HepG2 (cell line): Measurements from ENCODE around the gene CTU2. TPM values are rescaled to one million over a fixed set of nuclear protein-coding genes. Genes with fewer than 3 reads are reported as not detected.

Experiments used
- ATAC-seq: fragments of 200-7000 bp; cut with Tn5 transposase; 3 replicates; pipeline ENCODE4 v1.9.1; 2020; ENCODE audit warnings: mild to moderate bottlenecking, moderate library complexity
- BruUV-seq: library from RNA; stranded (reverse); fragments of 400-500 nt; replicated peaks from 2 replicates; lab custom pipeline; 2021; lab: Mats Ljungman, UMichigan
- CTCF ChIA-PET: fragments of 300-600 bp; formaldehyde crosslinking; extraction: SDS; loops from one replicate; lab custom pipeline; 2021; ENCODE audit warnings: low total read pairs, inconsistent platforms, low intra/inter-chr PET ratio; lab: Yijun Ruan, JAX
- POLR2A ChIA-PET: fragments of 350-600 bp; sonication (Branson Sonifier 250); formaldehyde crosslinking; loops from one replicate; lab custom pipeline; 2020; ENCODE audit warnings: antibody characterized with exemption, inconsistent platforms; lab: Yijun Ruan, JAX
- DNase-seq: peaks from one replicate; pipeline ENCODE4 v3.0.0-alpha.2; 2015; ENCODE audit warnings: low spot score
- FAIRE-seq: peaks from 3 replicates; lab custom pipeline; 2011; peaks lifted over from hg19 to GRCh38; lab: Jason Lieb, UNC
- H2AFZ ChIP-seq: one replicate; pipeline ENCODE4 v1.6.1; 2011; ENCODE audit warnings: low read length, inconsistent platforms
- H3K27ac ChIP-seq: fragments of 300-600 bp; 3 replicates; pipeline ENCODE4 v1.8.0; 2011; ENCODE audit warnings: mixed run types, mild to moderate bottlenecking, mixed read lengths, low read length, inconsistent platforms; ENCODE audit not compliant: insufficient read depth; ENCODE audit errors: extremely low read length
- H3K27me3 ChIP-seq, 2 experiments: fragments of 200-600 bp in 1 of 2; 2 replicates in 1 of 2; 3 replicates in 1 of 2; pipeline versions ENCODE4 v1.6.0 to v1.8.0; 2011; ENCODE audit warnings: low read length in 2 of 2, mild to moderate bottlenecking in 2 of 2, moderate library complexity in 2 of 2, inconsistent platforms in 1 of 2; ENCODE audit not compliant: insufficient read depth in 2 of 2, control insufficient read depth in 1 of 2
- H3K36me3 ChIP-seq, 2 experiments: fragments of 200-600 bp in 1 of 2; replicated peaks in 1 of 2; 2 replicates in 1 of 2; 3 replicates in 1 of 2; pipeline versions ENCODE4 v1.5.1 to v1.8.0; 2011; ENCODE audit warnings: low read length in 2 of 2, inconsistent platforms in 1 of 2; ENCODE audit not compliant: insufficient read depth in 2 of 2, control insufficient read depth in 1 of 2
- H3K4me1 ChIP-seq: 2 replicates; pipeline ENCODE4 v1.5.1; 2012; ENCODE audit warnings: low read length, inconsistent platforms; ENCODE audit not compliant: insufficient read depth
- H3K4me2 ChIP-seq: 2 replicates; pipeline ENCODE4 v1.6.0; 2011; ENCODE audit warnings: low read depth, low read length, inconsistent platforms
- H3K4me3 ChIP-seq, 3 experiments: fragments of 200-600 bp in 1 of 3; sonication (generic), shearing (Covaris generic) in 1 of 3; replicated peaks in 1 of 3; 2 replicates each; pipeline ENCODE4 v1.5.1; 2011 to 2016; ENCODE audit warnings: low read length in 3 of 3, inconsistent platforms in 2 of 3, low read depth in 2 of 3, mild to moderate bottlenecking in 2 of 3, control low read depth in 1 of 3, mixed read lengths in 1 of 3; ENCODE audit not compliant: insufficient read depth in 1 of 3
- H3K79me2 ChIP-seq: one replicate; pipeline ENCODE4 v1.6.1; 2011; ENCODE audit warnings: low read length, inconsistent platforms; ENCODE audit not compliant: insufficient read depth
- H3K9ac ChIP-seq: 2 replicates; pipeline ENCODE4 v1.6.0; 2011; ENCODE audit warnings: mild to moderate bottlenecking, low read depth, low read length, inconsistent platforms; ENCODE audit not compliant: insufficient read depth
- H3K9me3 ChIP-seq: 2 replicates; pipeline ENCODE4 v1.5.1; 2012; ENCODE audit warnings: mild to moderate bottlenecking, low read length
- H4K20me1 ChIP-seq: 2 replicates; pipeline ENCODE4 v1.6.0; 2011; ENCODE audit warnings: inconsistent platforms, mild to moderate bottlenecking, low read length, moderate library complexity; ENCODE audit not compliant: insufficient read depth
- ASH2L ChIP-seq: fragments of 300-600, 200-600 bp; sonication (generic); IDR thresholded peaks from 2 replicates; pipeline ENCODE4 v1.7.0; 2017; ENCODE audit warnings: low read depth, mild to moderate bottlenecking, moderate library complexity, mixed read lengths, low read length; ENCODE audit not compliant: insufficient read length
- GATA4 ChIP-seq: sonication (generic); IDR thresholded peaks from 2 replicates; pipeline ENCODE4 v1.6.1; 2016; ENCODE audit warnings: antibody characterized with exemption, low read depth, borderline replicate concordance
- GPN1 ChIP-seq: sonication (generic); formaldehyde crosslinking; IDR thresholded peaks from 2 replicates; pipeline ENCODE4 v1.5.1; 2020; ENCODE audit warnings: missing genetic modification reagents, borderline replicate concordance
- HDAC6 ChIP-seq: fragments of 200-600 bp; sonication (generic); IDR thresholded peaks from 2 replicates; pipeline ENCODE4 v1.7.0; 2017; ENCODE audit warnings: mild to moderate bottlenecking, antibody characterized with exemption, low read length, low read depth
- HNF1A ChIP-seq, 2 experiments: sonication (generic) in 1 of 2; formaldehyde crosslinking in 1 of 2; IDR thresholded peaks; 2 replicates each; pipeline versions ENCODE4 v1.4.0 to v1.6.1; 2016 to 2020; ENCODE audit warnings: borderline replicate concordance in 1 of 2, low read depth in 1 of 2, mild to moderate bottlenecking in 1 of 2, missing genetic modification reagents in 1 of 2
- KLF13 ChIP-seq: sonication (generic); formaldehyde crosslinking; IDR thresholded peaks from 2 replicates; pipeline ENCODE4 v1.4.0; 2020; ENCODE audit warnings: mild to moderate bottlenecking, missing genetic modification reagents
- NFIC ChIP-seq: IDR thresholded peaks from 2 replicates; pipeline ENCODE4 v1.6.1; 2012; ENCODE audit warnings: mild to moderate bottlenecking, low read length, inconsistent platforms
- PAWR ChIP-seq: sonication (generic); formaldehyde crosslinking; IDR thresholded peaks from 2 replicates; pipeline ENCODE4 v1.4.0; 2020; ENCODE audit warnings: missing genetic modification reagents, mild to moderate bottlenecking, borderline replicate concordance
- PHF8 ChIP-seq: sonication (generic); formaldehyde crosslinking; IDR thresholded peaks from 2 replicates; pipeline ENCODE4 v1.5.0; 2020; ENCODE audit warnings: missing genetic modification reagents
- ZMYM4 ChIP-seq: sonication (generic); formaldehyde crosslinking; IDR thresholded peaks from 2 replicates; pipeline ENCODE4 v1.8.1; 2023; ENCODE audit warnings: mild to moderate bottlenecking, missing genetic modification reagents
- ZNF124 ChIP-seq: sonication (generic); formaldehyde crosslinking; IDR thresholded peaks from 2 replicates; pipeline ENCODE4 v1.4.0; 2020; ENCODE audit warnings: missing genetic modification reagents
- ZNF136 ChIP-seq: sonication (generic); formaldehyde crosslinking; IDR thresholded peaks from 2 replicates; pipeline ENCODE4 v1.8.1; 2022; ENCODE audit warnings: low read depth, mild to moderate bottlenecking, moderate library complexity, missing genetic modification reagents
- ZNF251 ChIP-seq: sonication (generic); formaldehyde crosslinking; IDR thresholded peaks from 2 replicates; pipeline ENCODE4 v1.9.0; 2021; ENCODE audit warnings: mild to moderate bottlenecking, missing genetic modification reagents
- ZNF276 ChIP-seq: sonication (generic); formaldehyde crosslinking; IDR thresholded peaks from 2 replicates; pipeline ENCODE4 v1.4.0; 2020; ENCODE audit warnings: mild to moderate bottlenecking, low read depth, missing genetic modification reagents
- ZNF317 ChIP-seq: sonication (generic); formaldehyde crosslinking; IDR thresholded peaks from 2 replicates; pipeline ENCODE4 v1.5.0; 2020; ENCODE audit warnings: mild to moderate bottlenecking, missing genetic modification reagents
- ZNF333 ChIP-seq: sonication (generic); formaldehyde crosslinking; IDR thresholded peaks from 2 replicates; pipeline ENCODE4 v1.4.0; 2020; ENCODE audit warnings: mild to moderate bottlenecking, missing genetic modification reagents, borderline replicate concordance
- ZNF34 ChIP-seq: sonication (generic); formaldehyde crosslinking; IDR thresholded peaks from 2 replicates; pipeline ENCODE4 v1.4.0; 2020; ENCODE audit warnings: mild to moderate bottlenecking, missing genetic modification reagents, borderline replicate concordance
- ZNF383 ChIP-seq: sonication (generic); formaldehyde crosslinking; IDR thresholded peaks from 2 replicates; pipeline ENCODE4 v1.4.0; 2020; ENCODE audit warnings: missing genetic modification reagents, mild to moderate bottlenecking, borderline replicate concordance
- WGBS: methylation state at CpG from one replicate; pipeline ENCODE4 v1.1.6; 2017; ENCODE audit warnings: low lambda C conversion rate; 5-methylcytosine and 5-hydroxymethylcytosine counted together
- in situ Hi-C: cut with HindIII; loops from 2 replicates; pipeline ENCODE4 v1.10.0; 2017; ENCODE audit warnings: low pct_unique_long_range_greater_than_20kb; ENCODE audit not compliant: extremely low pct_ligation_motif_present
- intact Hi-C: fragments of 100-400 bp; cut with micrococcal nuclease; formaldehyde crosslinking; loops from one replicate; pipeline ENCODE4 v1.10.0; 2022; ENCODE audit not compliant: unreplicated experiment
- polyA plus RNA-seq, 8 experiments: library from polyadenylated mRNA; depleted of rRNA in 3 of 8; stranded (reverse) in 7 of 8; unstranded in 1 of 8; fragments of >200 nt; fragmentation: Illumina TruSeq in 4 of 8; extraction: Trizol in 4 of 8; gene quantifications; 2 replicates each; pipeline versions ENCODE4 v1.2.1 to v1.2.3, GENCODE V29; 2011 to 2016; ENCODE audit warnings: low read depth in 4 of 8, missing spikeins in 1 of 8, mixed read lengths in 1 of 8; ENCODE audit not compliant: insufficient read depth in 1 of 8
- total RNA-seq, 5 experiments: library from RNA; depleted of rRNA; stranded (reverse); fragments of >200 nt; fragmentation: Illumina TruSeq; extraction: Trizol; gene quantifications; 2 replicates each; pipeline ENCODE4 v1.2.3, GENCODE V29; 2016; ENCODE audit warnings: low read depth in 1 of 5

CTU2 gene
- total and polyA plus RNA-seq, 2 of the 13 experiments (the other 11 are each of a cell fraction or from before 2014, with no cell fraction given), result 13.3 to 21.9 TPM

- FAIRE-seq (no peak), DNase-seq (no peak), ATAC-seq (no peak)
- CTCF ChIA-PET, result interaction anchor here (2.1 kb wide), 1 partner anchor 21 kb away, joined by 10 read pairs; the partner anchor contains the start of gene PIEZO1
- no peaks in the 10 kb centered on the region; a peak in 2 of 5 replicates for H3K36me3 ChIP-seq
- peak overlapping the region; percentile 37 for H3K4me2 ChIP-seq
- WGBS, result 94% methylated on average over 19 of the region's 19 CpGs
- no peak overlapping the region for H2AFZ ChIP-seq
- in situ Hi-C loops, result no loop called here
- 0 out of 6 replicates have a peak overlapping the region, but pooled peaks of 1 of the 3 experiments have one; percentile 24 for H3K4me3 ChIP-seq
- H3K79me2 ChIP-seq, result peaks cover 12% of the 10 kb centered on the region
- H3K9ac ChIP-seq, result no peak overlapping the region
- H3K4me1 ChIP-seq, result peaks cover 63% of the 10 kb centered on the region
- H3K9me3 ChIP-seq, result no peaks in the 10 kb centered on the region
- H3K27me3 ChIP-seq, result no peaks in the 10 kb centered on the region
- H4K20me1 ChIP-seq, result peaks cover 27% of the 10 kb centered on the region; the same call in 1 of the 2 replicates
- peak overlapping the region; percentile 33 for H3K27ac ChIP-seq
- POLR2A ChIA-PET, result interaction anchor here (0.6 to 1.6 kb wide), 12 partner anchors 10 to 453 kb away, joined by 3 to 11 read pairs (median 4); partner anchors contain the start of genes APRT, PIEZO1 and ZNF778
- no TSS peak for BruUV-seq
- intact Hi-C loops, result no loop called here
- TF ChIP-seq PAWR (peak; percentile 68; the same call in 1 of the 2 replicates), ZNF317 (CRISPR knock-in tag) (no peak), NFIC (no peak), ZNF276 (CRISPR knock-in tag) (0 out of 2 replicates have a peak, but pooled peaks have one; percentile 38), ZNF34 (CRISPR knock-in tag) (0 out of 2 replicates have a peak, but pooled peaks have one; percentile 57), KLF13 (CRISPR knock-in tag) (no peak), GPN1 (CRISPR knock-in tag) (no peak), HDAC6 (no peak), GATA4 (0 out of 2 replicates have a peak, but pooled peaks have one; percentile 1), HNF1A (IDR thresholded peaks at IDR 0.05; ENCODE audit: low read depth) (no peak), HNF1A (CRISPR knock-in tag; IDR thresholded peaks at IDR 0.05; ENCODE audit: borderline replicate concordance) (0 out of 2 replicates have a peak, but pooled peaks have one; percentile 34), PHF8 (CRISPR knock-in tag) (peak; percentile 13; the same call in 1 of the 2 replicates), ZNF251 (CRISPR knock-in tag) (peak; percentile 54; the same call in 1 of the 2 replicates), ZNF333 (CRISPR knock-in tag) (peak; percentile 82), ZNF136 (no peak), ZNF383 (CRISPR knock-in tag) (0 out of 2 replicates have a peak, but pooled peaks have one; percentile 52), ASH2L (no peak), ZNF124 (no peak), ZMYM4 (CRISPR knock-in tag) (no peak)
These were observed 57.8 kb downstream of the CTU2 start for GRCh38 chr16:88764080-88764479.
